Posterior vena cava (tissue), 2 donors: ENCODE data around the gene ADIPOR1. TPM values are rescaled to one million over a fixed set of nuclear protein-coding genes. Genes with fewer than 3 reads are reported as not detected.
A peak's percentile ranks its signal among the peaks of the same experiment; 100 is the strongest.
"Not testable (repeated sequence)": the region's sequence is repeated elsewhere in the genome, so short reads cannot be mapped to it uniquely, and the experiment has no call there.

Experiments used
- DNase-seq: peaks from one replicate; pipeline ENCODE4 v3.0.0-alpha.2; 2020; ENCODE audit warnings: low spot score
- intact Hi-C, 2 donors: fragments of 100-400 bp; cut with DNase I; formaldehyde crosslinking; loops; one replicate each; pipeline versions ENCODE4 v1.14.1 to v1.14.2; 2022 to 2023
- total RNA-seq, 2 donors: library from RNA; stranded (reverse); fragmentation: NEBNext Ultra II Directional; extraction: Animal tissue kit (Norgen Biotek cat#: 25700); gene quantifications; one replicate each; pipeline ENCODE4 v1.2.1, GENCODE V29; 2021
- donor health status: DM: yes; HTN: yes; CAD: no.
- donor health status: DM: yes; HTN: yes; CAD: no.

ADIPOR1 gene
- total RNA-seq, 2 donors from 2014 or later: 53.4 to 62.5 TPM

DNA sequence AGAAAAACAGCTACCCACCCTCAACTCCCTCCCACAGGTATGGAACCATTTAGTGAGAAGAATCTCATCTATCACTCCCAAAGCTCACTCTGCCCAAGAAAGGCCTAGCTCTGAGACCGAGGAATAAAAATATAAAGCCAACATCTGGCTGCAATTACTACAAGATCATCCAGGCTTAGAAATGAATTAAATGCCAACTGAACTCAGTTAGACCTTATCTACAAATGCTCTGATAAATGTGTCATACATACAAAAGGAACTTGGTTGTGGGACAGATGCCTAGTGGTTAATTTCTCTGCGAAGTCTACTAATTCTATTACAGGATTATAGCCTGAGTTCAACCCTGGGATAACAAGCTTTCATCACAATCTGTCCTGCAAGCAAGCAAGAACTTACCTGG lies 6.7 kb downstream of the ADIPOR1 start:
- DNase-seq: no peak
- intact Hi-C loops: no loop called here

DNA sequence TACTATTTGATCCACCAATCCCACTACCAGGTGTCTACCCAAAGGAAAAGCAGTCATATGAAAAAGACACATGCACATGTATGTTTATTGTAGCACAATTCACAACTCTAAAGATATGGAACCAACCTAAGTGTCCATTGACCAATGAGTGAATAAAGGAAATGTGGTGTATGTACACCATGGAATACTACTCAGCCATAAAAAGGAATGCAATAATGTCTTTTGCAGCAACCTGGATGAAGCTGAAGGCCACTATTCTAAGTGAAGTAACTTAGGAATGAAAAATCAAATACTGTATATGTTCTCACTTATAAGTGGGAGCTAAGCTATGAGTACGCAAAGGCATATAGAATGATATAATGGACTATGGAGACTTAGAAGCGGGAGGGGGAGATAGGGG lies 12.6 kb downstream of the ADIPOR1 start:
- no peak for DNase-seq
- intact Hi-C loops: no loop called here

DNA sequence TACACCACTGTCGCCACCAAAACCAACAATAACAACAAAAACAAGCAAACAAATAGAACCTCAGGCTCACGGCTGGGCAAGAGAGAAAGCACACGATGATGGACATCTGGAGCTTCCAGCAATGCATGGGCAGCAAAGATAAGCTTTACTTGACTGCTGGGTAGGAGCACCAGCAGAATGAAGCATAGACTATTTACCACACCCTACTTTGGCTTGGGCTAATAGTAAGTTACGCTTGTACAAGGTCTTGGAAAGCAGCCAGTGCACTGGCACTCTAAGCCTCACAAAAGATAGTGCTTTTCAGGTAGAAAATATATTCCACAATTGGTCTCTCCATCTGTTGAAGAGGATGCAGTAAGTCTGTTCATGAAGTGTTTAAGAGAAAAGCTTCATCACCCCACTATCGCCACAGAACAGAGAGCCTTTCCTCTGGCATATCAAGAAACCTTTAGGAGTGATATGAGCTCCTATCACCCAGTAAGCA lies 13.6 kb downstream of the ADIPOR1 start:
- intact Hi-C loops: no loop called here

DNA sequence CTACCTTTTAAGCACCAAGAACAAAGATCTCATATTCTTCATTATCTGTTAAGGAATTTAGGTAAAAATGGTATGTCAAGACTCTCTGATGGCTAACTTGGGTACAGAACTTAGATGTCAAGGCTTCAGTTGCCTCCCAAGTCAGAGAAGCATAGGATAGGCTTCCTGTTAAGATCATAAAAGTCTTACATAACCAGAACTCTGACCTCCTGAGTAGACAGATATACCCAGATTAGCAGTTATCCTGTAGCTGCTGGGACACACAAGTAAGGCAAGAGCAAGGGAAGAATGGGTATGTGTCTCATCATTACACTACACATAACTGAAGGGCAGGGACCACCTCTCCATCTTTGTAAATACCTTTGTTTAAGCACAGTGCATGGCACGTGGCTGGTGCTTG lies 15.7 kb downstream of the ADIPOR1 start:
- no peak for DNase-seq

More for the DNA sequence above, 13.6 kb downstream of the ADIPOR1 start:
- no peak for DNase-seq

DNA sequence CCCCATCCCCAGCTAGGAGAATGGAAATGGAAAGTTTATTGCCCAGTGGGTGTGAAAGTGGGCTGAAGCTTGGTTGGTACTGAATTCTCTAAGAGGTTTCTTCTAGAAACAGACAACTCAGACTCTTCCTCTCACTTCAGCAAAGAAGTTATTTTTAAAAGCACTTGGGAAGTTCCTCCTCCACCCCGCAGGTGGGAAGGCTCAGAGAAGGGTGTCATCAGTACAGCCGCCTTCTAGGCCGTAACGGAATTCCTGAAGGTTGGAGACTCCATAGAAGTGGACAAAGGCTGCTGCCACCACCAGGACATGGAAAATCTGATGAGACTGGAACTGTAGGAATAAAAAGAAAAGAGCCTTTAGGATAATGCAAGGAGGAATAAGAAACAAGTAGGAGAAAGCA lies 16.7 kb downstream of the ADIPOR1 start:
- no peak for DNase-seq
- intact Hi-C loops: no loop called here

More for the DNA sequence above, 15.7 kb downstream of the ADIPOR1 start:
- intact Hi-C loops: no loop called here

DNA sequence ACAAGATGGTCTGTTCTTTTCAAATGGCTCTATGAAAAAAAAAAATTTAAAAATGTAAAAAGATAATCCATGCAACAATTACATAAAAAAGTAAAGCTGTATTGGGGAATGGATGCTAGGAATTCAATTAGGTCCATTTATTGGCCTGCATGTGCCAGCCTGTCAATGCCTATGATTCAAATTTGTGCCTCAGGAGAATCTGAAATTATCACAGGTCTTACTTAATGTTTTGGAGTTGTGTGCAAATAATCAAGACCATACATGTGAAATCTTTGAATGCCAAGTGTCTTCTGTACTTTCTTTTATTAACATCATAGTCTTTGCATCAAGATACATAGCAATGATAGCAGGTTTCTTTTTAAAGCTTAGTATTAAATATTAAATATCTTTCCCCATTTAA lies 17.6 kb downstream of the ADIPOR1 start:
- intact Hi-C loops: no loop called here
- DNase-seq: no peak

DNA sequence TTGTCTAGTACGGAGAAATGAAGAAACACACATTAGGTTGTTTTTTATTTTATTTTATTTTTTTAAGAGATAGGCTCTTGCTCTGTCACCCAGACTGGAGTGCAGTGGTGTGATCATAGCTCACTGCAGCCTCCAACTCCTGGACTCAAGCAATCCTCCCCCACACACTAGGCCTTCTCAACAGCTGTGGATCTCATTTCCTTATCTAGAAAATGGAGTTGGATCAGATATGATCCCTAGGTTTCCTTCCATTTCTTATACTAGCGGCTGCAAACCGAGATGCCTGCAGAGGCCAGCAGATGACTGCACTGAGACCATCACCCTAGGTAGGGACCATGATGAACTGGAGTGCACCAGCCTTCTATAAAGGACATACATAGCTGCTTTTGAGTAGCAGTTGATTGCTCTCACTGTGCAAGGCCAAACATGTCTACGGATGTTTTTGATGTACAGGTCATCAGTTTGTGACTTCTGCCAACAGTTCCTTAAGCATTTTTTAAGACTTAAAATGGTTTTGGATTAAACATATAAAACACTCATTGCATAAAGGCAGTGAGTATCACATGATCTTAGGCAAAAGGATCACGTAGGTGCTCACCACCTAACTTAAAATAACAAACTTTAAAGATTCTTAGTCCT lies 19.7 kb downstream of the ADIPOR1 start:
- intact Hi-C loops: no loop called here

DNA sequence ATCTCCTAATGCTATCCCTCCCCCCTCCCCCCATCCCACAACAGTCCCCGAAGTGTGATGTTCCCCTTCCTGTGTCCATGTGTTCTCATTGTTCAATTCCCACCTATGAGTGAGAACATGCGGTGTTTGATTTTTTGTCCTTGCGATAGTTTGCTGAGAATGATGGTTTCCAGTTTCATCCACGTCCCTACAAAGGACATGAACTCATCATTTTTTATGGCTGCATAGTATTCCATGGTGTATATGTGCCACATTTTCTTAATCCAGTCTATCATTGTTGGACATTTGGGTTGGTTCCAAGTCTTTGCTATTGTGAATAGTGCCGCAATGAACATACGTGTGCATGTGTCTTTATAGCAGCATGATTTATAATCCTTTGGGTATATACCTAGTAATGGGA lies 21.7 kb downstream of the ADIPOR1 start:
- DNase-seq, intact Hi-C loops: not testable (repeated sequence)

More for the DNA sequence above, 19.7 kb downstream of the ADIPOR1 start:
- no peak for DNase-seq

DNA sequence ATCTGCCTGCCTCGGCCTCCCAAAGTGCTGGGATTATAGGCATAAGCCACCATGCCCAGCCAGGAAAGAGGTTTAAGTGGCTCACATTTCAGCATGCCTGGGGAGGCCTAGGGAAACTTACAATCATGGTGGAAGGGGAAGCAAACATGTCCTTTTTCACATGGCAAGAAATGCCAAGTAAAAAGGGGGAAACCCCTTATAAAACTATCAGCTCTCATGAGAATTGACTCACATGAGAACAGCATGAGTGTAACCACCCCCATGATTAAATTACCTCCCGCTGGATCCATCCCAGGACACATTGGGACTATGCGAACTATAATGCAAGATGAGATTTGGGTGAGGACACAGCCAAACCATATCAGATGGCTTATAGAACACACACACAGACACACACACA lies 22.3 kb downstream of the ADIPOR1 start:
- intact Hi-C loops: no loop called here
- DNase-seq: no peak

DNA sequence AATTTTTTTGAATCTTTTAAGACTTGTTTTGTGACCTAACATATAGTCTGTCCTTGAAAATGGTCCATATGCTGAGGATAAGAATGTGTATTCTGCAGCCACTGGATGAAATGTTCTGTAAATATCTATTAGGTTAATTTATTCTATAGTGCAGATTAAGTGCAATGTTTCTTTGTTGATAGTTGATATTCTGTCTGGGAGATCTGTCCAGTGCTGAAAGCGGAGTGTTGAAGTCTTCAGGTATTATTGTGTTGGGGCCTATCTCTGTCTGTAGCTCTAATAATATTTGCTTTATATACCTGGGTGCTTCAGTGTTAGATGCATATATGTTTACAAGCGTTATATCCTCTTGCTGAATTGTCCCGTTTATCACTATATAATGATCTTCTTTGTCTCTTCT lies 23.4 kb downstream of the ADIPOR1 start:
- intact Hi-C loops: loop anchor here in 1 of 2 donors (5.0 kb wide), 1 partner anchor 388 kb away; no protein-coding TSS in a partner anchor

DNA sequence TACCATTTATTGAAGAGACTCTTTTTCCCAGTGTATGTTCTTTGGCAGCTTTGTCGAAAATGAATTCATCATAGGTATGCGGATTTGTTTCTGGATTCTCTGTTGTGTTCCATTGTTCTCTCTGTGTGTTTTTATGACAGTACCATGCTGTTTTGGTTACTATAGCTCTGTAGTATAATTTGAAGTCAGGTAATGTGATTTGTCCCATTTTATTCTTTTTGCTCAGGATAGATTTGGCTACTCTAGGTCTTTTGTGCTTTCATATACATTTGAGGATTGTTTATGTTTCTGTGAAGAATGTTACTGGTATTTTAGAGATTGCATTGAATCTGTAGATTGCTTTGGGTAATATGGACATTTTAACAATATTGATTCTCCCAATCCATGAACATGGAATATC lies 25.6 kb downstream of the ADIPOR1 start:
- intact Hi-C loops: loop anchor here in 1 of 2 donors (5.0 kb wide), 1 partner anchor 390 kb away; no protein-coding TSS in a partner anchor

More for the DNA sequence above, 23.4 kb downstream of the ADIPOR1 start:
- DNase-seq: no peak

DNA sequence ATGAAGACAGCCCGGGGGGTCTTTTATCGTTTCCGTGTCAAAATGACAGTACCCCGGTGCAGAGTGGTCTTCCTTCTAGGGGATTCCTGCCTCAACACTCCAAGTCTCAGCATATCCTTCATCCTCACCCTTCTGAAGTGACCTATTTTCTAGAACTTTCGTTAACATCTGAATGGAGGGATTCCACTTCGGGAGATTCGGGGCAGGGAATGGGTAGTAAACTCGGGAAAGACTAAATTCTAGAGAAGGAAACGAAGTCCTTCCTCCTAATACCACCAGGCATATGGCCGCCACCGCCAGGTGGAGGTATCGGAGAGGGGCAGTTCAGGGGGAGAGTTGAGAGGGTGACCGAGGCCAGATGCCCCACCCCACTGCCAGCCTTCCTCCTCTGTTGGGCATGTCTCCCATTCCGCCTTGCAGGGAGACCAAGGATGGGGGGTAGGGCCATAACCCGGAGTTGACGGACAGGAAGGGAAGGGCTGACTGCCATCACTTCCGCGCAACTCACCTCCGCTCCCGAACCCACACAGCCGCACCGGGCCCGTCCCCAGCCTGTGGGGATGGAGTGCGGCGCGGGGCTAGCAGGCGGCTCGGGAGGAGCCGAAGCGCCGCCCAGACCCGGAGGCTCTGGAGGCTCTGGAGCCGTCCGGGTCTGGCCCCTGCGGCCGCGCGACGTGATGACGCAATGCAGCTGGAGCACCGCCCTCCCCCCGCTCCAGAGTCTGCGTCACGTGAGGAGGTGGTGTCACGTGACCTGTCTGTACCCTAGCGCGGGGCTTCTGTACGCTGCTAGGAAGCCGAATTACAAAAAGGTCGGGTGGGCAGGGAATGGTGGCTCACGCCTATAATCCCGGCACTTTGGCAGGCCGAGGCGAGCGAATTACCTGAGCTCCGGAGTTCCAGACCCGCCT lies 31.3 kb downstream of the ADIPOR1 start, which contains the start of gene KLHL12:
TSS of gene KLHL12 (minus strand) at position 654 of the 911 bp plus-strand sequence. CDS start 2,072 bp downstream, outside the sequence.
- DNase-seq: peak; percentile 99
- intact Hi-C loops: no loop called here

More for the DNA sequence above, 25.6 kb downstream of the ADIPOR1 start:
- DNase-seq: no peak

DNA sequence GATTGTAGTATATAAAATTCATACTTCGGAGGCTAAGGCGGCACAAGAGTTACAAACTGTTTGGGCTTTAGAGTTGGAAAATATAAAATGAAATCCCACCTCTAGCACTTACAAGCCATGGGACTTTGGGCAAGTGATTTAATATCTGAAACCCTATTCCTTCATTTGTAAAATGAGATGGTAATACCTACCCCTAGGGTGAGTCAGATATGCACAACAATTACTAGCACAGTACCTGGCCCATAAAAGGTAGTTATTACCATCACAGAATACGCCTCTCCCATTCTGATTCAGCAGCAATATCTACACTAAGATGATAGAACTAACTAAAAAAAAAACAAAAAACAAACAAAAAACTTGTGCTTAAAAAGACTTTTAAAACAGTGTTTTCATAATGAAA lies 34.6 kb downstream of the ADIPOR1 start:
- intact Hi-C loops: no loop called here
- DNase-seq: no peak

DNA sequence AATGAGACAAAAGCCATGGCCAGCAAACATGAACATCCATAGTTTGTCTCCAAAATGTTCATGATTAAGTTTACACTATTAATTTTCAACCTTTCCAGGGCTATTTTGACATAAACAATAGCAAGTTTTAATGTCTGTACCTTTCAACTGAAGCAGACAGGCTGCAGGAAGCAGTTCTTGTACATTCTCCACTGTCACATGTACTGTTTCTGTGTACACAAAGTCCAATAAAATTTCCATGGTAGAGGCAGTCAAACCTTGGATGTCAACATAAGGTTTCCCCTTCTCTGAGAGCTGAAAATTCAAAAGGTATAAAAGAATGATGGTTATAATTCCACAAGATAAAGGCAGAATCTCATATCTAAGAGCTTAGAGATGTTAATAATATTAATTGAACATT lies 38.5 kb downstream of the ADIPOR1 start:
- no peak for DNase-seq
- intact Hi-C loops: loop anchor here in 1 of 2 donors (10.0 kb wide), 1 partner anchor 175 kb away; no protein-coding TSS in a partner anchor

DNA sequence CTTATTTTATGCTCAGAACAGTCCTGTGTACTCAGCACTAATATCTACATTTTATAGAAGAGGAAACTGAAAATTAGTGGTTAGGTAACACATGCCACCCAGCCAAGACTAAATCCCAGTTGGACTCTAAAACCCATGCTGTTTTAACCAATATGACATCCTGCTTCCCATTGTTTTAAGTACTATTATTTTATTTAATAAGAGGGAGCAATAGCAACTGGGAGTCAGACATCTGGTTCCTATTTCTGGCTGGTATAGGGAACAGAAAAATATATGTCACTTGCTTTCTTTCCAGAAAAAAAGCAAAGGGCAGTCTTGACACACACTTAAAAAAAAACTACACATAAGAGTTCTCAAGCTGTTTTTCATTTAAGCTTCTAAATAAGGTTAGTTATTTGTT lies 43.0 kb downstream of the ADIPOR1 start:
- no peak for DNase-seq
- intact Hi-C loops: loop anchor here in 1 of 2 donors (10.0 kb wide), 1 partner anchor 170 kb away; no protein-coding TSS in a partner anchor

DNA sequence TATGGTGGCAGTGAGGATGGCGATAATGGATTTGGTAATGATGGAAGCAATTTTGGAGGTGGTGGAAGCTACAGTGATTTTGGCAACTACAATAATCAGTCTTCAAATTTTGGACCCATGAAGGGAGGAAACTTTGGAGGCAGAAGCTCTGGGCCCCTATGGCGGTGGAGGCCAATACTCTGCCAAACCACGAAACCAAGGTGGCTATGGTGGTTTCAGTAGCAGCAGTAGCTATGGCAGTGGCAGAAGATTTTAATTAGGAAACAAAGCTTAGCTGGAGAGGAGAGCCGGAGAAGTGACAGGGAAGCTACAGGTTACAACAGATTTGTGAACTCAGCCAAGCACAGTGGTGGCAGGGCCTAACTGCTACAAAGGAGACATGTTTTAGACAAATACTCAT lies 45.6 kb downstream of the ADIPOR1 start:
- not testable (repeated sequence) for DNase-seq
- intact Hi-C loops: loop anchor here in 1 of 2 donors (5.0 to 10.0 kb wide), 2 partner anchors 168 to 780 kb away; no protein-coding TSS in a partner anchor

DNA sequence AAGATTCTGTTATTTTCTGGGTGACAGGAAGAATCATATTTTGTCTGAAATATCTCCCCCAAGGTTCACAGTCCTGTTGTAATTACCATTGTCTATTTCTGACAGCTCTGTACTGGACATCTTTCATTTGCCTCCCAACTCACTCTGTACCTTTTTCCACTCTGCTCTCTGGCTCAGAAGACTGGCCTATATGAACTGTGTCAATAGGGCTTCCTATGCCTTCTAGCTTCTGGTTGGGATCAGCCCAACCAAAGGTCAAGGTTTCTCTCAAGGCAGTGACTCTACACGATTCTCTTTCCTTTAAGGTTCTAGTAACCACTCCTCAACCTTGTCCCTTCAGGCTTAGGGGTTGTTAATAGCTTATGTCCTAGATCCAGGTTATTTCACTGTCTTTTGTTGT lies 48.6 kb downstream of the ADIPOR1 start:
- DNase-seq: no peak
- intact Hi-C loops: no loop called here

DNA sequence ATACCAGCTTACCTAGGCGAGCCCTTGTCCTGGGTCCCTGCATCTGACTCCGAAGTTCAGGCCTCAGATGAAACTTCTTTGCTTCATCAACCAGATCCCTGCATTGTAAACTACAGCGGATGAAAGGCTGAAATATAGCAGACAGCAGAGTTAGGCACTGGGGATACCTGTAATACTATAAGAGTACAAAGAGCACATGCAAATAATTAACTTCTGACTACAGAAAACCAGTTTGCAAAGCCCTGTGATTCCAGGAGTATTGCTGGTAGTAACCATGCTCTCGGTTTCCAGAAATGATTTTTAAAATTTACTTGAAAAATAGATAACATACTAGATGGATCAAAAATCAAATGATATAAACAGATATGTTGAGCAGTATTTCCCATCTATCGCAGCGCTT lies 49.1 kb downstream of the ADIPOR1 start:
- intact Hi-C loops: no loop called here
- DNase-seq: no peak

DNA sequence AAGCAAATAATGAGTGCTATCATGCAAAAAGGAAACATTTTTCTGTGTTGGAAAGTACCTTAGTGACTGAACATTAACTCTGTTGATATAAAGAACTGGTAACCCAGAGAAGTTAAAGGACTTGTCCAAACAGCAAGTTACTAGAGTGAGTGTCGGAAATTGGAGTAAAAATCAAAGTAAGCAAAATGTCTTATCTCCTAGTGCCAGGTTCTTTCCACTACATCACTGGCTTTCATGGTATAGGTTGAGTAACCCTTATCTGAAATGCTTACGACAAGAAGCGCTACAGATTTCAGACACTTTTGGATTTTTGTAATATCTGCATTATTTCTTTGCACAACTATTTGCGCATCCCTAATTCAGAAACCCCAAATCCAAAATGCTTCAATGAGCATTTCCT lies 52.8 kb downstream of the ADIPOR1 start:
- no peak for DNase-seq
- intact Hi-C loops: no loop called here

DNA sequence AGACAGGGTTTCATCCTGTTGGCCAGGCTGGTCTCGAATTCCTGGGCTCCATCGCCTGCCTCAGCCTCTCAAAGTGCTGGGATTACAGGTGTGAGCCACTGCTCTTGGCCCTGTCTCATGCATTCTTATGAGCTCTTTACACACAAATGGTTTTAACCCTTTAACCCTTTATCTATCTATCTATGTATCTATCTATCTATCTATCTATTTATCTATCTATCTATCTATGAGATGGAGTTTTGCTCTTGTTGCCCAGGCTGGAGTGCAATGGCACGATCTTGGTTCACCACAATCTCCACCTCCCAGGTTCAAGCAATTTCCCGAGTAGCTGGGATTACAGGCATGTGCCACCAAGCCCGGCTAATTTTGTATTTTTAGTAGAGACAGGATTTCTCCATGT lies 54.3 kb downstream of the ADIPOR1 start:
- intact Hi-C loops, DNase-seq: not testable (repeated sequence)
